ENCODE measurements around the gene MAL. TPM values are rescaled to one million over a fixed set of nuclear protein-coding genes. Genes with fewer than 3 reads are reported as not detected.
A peak's percentile ranks its signal among the peaks of the same experiment; 100 is the strongest.

The MAL gene
- total RNA-seq, 1 donor from 2014 or later: 21.2 TPM

GRCh38 chr2:95073856-95074662 is 48.6 kb downstream of the MAL start:
- Histone ChIP-seq H3K27me3 (no peaks in the 10 kb centered on the region), H3K4me3 (no peak overlapping the region), H3K4me1 (peaks cover 25% of the 10 kb centered on the region), H3K36me3 (no peaks in the 10 kb centered on the region), H3K9me3 (no peaks in the 10 kb centered on the region), H3K27ac (no peak overlapping the region)
- intact Hi-C loops (cut with DNase I): no loop called here
- ATAC-seq (no peak), DNase-seq (no peak)
- TF ChIP-seq, protein P1, sequence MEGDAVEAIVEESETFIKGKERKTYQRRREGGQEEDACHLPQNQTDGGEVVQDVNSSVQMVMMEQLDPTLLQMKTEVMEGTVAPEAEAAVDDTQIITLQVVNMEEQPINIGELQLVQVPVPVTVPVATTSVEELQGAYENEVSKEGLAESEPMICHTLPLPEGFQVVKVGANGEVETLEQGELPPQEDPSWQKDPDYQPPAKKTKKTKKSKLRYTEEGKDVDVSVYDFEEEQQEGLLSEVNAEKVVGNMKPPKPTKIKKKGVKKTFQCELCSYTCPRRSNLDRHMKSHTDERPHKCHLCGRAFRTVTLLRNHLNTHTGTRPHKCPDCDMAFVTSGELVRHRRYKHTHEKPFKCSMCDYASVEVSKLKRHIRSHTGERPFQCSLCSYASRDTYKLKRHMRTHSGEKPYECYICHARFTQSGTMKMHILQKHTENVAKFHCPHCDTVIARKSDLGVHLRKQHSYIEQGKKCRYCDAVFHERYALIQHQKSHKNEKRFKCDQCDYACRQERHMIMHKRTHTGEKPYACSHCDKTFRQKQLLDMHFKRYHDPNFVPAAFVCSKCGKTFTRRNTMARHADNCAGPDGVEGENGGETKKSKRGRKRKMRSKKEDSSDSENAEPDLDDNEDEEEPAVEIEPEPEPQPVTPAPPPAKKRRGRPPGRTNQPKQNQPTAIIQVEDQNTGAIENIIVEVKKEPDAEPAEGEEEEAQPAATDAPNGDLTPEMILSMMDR (IDR thresholded peaks at IDR 0.05): no peak

DNA sequence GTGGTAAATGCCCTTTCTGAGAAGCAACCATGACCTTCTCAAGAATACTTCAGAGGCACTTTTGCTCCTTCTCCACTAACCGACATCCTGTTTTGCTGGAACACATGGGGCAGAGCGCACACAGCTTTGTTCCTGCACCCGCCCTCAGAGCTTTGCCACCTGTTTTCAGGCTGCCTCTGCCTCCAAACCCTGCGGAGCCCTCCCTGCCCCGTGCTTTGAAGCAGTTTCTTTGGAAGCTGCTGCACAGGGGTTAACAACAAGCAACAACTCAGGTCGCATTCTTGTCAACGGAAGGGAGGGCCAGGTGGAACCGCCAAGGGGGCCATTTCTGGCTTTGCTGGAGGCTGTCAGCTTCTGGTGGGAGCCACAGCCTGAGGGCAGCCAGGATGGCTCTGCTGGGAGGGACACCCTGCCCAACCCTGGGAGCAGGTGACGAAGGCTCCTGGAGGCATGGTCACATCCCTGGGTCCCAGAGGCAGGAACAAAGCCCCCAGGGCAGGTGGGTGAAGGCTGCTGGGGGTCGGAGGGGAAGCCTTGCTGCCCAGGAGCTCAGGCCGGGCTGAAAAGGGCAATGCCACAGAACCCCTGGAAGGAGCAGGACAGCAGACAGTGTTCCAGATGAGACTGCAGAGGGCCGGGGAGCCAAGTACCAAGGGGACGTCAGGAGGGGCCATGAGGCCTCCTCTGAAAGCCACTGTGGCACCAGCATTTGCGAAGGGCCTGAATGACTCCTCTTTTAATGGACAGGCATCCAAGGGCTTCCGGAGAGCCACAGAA is 49.3 kb downstream of the MAL start:
- Histone ChIP-seq H3K4me3 (no peak overlapping the region), H3K4me1 (peaks cover 31% of the 10 kb centered on the region), H3K27ac (no peak overlapping the region), H3K36me3 (no peaks in the 10 kb centered on the region), H3K9me3 (no peaks in the 10 kb centered on the region), H3K27me3 (no peaks in the 10 kb centered on the region)
- ATAC-seq (peak; percentile 33), DNase-seq (peak; percentile 66)
- TF ChIP-seq, protein P1 (IDR thresholded peaks at IDR 0.05): no peak
- intact Hi-C loops (cut with DNase I): no loop called here

DNA sequence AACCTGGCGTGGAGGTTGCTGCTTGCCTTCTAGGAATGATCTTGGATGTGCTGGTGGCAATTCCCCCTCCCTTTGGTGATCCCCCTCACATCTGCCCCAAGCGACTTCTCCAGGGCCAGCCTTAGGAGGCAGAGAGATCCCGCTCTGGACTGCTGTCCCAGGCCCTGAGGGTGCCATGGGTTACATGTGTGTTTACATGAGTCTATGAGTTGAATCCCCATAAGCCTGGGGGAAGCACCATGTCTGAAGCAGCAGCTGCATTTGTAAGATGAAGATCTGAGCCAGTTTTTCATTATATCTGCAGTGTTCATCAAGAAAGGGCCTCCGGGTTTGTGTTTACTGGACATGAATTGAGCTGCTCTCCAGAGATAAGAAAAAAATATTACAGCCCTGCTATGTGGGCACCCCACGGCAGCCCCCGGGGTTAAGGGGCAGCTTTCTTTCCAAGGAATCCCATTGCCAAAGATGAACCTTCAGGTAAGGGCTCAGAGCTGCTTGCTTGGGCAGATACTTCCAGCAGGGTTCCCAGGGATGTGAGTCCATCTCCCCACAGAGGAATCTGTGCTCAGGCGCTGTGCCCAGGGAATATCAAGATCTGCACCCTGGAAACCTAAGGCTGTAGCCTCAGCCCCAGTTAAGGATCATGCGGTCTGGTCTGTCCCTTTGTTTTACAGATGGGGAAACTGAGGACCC is 50.1 kb downstream of the MAL start:
- DNase-seq: no peak
- Histone ChIP-seq H3K27me3 (no peaks in the 10 kb centered on the region), H3K27ac (no peak overlapping the region), H3K4me3 (no peak overlapping the region), H3K4me1 (peaks cover 31% of the 10 kb centered on the region), H3K36me3 (no peaks in the 10 kb centered on the region), H3K9me3 (no peaks in the 10 kb centered on the region)
- intact Hi-C loops (cut with DNase I): no loop called here
- no peak for ATAC-seq
- TF ChIP-seq, protein P1 (IDR thresholded peaks at IDR 0.05): no peak

DNA sequence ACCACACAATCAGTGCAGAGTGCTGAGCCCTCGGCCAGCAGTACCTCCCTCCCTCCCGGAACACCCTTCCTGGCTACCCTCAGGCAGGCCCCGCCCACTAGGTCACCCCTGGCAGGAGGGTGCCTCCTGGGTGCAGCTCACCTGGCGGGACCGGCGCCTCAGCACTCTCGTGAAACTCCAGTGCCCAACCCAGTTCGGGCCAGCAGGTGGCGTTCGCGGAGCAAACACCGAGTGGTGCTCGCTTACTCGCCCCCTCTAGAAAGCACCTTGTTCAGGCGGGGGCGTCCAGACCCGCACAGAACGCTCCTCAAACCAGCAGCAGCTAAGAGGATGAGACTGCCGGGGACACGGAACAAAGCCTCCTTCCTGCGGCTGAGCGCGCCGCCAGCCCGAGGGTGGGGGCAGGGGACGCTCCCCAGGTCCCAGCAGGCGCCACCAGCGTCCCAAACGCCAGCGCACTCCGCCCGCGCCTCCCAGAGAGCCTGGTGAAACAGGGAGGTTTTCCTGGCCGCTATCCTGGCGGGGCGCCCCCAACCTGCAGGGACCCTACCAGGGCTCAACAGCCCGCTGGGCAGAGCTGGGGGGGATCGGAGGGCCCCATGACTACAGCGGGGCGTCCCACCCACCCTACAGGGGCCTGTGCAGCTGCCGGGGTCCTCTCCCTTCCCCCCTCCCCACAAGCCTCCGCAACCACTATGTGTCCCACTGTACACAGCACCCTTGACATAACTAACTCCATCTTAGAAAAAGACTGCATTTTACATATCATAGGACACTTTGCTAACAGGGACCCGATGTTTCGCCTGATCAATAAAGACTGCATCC is 51.4 kb downstream of the MAL start:
- Histone ChIP-seq H3K4me3 (peak overlapping the region; percentile 36), H3K27me3 (no peaks in the 10 kb centered on the region), H3K27ac (no peak overlapping the region), H3K4me1 (peaks cover 31% of the 10 kb centered on the region), H3K36me3 (no peaks in the 10 kb centered on the region), H3K9me3 (no peaks in the 10 kb centered on the region)
- intact Hi-C loops (cut with DNase I): no loop called here
- DNase-seq (peak; percentile 96), ATAC-seq (peak; percentile 95)
- TF ChIP-seq, protein P1 (IDR thresholded peaks at IDR 0.05): peak; percentile 80

DNA sequence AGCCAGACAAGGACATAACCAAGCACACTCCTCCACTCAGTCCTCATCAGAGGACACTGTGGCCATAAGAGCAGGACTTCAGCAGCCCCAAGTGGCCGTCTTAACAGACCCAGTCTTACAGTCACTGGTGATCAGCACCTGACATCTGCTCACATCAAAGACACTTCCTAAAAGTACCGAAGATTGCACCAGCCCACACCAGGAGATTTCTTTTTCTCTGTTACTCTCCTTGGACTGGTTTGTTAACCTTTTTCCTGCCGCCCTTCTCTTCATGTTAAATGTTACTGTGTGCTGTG is 52.0 kb downstream of the MAL start:
- DNase-seq (no peak), ATAC-seq (no peak)
- intact Hi-C loops (cut with DNase I): no loop called here
- no peak overlapping the region for H3K4me3 ChIP-seq
- no peaks in the 10 kb centered on the region for H3K9me3 ChIP-seq
- no peak overlapping the region for H3K27ac ChIP-seq
- H3K4me1 ChIP-seq: peaks cover 31% of the 10 kb centered on the region
- TF ChIP-seq, protein P1 (IDR thresholded peaks at IDR 0.05): no peak
- no peaks in the 10 kb centered on the region for H3K27me3 ChIP-seq
- no peaks in the 10 kb centered on the region for H3K36me3 ChIP-seq
